ENCODE measurements around the gene SMIM29.
A peak's percentile ranks its signal among the peaks of the same experiment; 100 is the strongest.

DNA sequence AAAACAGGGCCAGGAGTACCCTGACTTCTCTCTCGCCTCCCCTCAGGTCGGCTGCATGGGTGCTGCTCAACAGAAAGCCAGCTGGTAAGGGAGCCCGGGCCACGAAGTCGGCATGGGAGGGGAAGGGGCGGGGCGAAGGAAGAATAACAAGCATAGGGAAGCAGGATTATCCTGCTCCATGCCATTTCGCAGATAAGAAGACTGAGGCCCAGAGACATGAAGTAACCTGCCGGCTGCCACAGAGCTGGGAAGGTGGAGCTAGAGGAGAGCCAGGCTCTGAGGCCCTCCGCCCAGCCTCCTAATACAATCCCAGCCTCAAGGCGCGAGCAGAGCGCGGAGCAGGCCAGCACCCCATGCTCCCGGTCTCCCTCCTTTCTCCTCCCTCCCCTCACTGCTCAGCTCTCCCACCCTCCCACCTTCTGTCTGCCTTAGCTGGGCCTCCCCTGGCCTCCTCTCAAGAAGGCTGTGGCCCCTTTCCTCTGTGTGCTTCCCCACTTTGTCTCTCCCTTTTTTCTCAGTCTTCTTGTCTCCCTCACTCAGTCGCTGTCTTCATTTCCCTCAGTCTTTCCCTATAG lies 25.3 kb downstream of the SMIM29 start:
- TF ChIP-seq POLR2A (IDR thresholded peaks at IDR 0.05; ENCODE audit: low read depth, low read length) (peak; percentile 57), FOS (IDR thresholded peaks at IDR 0.05; ENCODE audit: borderline replicate concordance, insufficient read depth, low read length) (no peak)
- TF ChIP-seq, protein P1, sequence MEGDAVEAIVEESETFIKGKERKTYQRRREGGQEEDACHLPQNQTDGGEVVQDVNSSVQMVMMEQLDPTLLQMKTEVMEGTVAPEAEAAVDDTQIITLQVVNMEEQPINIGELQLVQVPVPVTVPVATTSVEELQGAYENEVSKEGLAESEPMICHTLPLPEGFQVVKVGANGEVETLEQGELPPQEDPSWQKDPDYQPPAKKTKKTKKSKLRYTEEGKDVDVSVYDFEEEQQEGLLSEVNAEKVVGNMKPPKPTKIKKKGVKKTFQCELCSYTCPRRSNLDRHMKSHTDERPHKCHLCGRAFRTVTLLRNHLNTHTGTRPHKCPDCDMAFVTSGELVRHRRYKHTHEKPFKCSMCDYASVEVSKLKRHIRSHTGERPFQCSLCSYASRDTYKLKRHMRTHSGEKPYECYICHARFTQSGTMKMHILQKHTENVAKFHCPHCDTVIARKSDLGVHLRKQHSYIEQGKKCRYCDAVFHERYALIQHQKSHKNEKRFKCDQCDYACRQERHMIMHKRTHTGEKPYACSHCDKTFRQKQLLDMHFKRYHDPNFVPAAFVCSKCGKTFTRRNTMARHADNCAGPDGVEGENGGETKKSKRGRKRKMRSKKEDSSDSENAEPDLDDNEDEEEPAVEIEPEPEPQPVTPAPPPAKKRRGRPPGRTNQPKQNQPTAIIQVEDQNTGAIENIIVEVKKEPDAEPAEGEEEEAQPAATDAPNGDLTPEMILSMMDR (IDR thresholded peaks at IDR 0.05; ENCODE audit: extremely low read depth in 1 of 2, insufficient read depth in 1 of 2, low read depth in 1 of 2, low read length in 2 of 2) = no peak
